Urothelium cell line (cell line): ENCODE data around the gene PHGDH.
A peak's percentile ranks its signal among the peaks of the same experiment; 100 is the strongest.

ENCODE experiments used
- DNase-seq: peaks from one replicate; pipeline ENCODE4 v3.0.0; 2011; ENCODE audit warnings: low spot score, mixed read lengths
- FAIRE-seq: peaks from 2 replicates; lab custom pipeline; 2011; peaks lifted over from hg19 to GRCh38; lab: Jason Lieb, UNC

Gene PHGDH

DNA sequence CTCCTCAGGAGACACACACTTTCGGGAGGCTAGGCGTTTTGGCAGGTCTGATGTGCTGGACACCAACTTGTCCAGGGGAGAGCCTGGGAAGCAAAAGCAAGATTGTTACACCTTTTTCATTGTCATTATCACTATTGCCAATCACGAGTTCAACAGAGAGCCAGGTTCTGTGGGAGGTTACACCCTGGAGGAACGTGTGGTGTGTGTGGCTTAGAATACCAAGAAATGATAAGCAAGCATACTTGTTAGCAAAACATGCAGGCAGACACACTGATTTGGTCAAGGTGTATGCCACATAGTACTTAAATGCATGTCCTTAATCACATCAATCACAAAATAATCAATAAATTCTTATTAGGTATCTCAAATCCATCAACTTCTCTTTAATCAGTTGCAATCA, 40.9 kb downstream of the PHGDH start:
- FAIRE-seq, result peak; percentile 35
- DNase-seq, result no peak

DNA sequence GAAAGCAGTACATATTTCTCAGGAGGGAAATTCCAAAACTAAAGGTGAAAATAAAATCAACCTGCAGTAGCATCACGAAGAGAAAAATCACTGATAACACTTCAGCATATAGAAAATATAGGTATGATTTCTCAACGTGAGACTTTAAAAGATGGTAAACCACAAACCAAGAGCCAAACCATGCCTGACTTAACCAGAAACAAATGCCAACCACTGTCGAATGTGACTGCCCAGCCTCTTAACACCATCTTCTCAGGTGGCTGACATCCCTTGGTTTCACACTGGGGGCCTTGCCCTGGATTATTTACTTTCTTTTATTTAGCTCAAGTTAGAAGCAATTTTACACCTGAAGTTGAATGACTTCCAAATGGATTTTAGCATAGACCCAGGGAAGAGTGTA, 46.9 kb downstream of the PHGDH start:
- DNase-seq (no peak), FAIRE-seq (no peak)

DNA sequence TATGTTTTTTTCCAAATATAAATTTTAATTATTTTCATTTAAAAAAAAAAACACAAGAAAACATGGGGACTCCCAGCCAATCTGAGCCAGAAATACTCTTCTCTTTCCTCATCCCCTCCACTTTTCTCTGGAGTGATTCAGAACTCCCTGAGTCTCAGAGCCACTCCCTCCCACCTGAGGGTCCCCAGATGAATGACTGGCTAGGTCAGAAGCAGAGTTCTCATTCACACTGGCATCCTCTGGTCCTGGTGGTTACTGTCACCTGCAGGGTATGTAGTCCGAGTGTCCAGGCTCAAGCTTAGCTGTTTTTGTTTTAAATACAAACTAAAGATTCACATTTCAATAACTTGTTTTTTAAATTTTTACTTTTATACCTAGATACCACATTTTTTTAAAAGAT, 50.7 kb downstream of the PHGDH start:
- no peak for DNase-seq
- FAIRE-seq, result no peak

DNA sequence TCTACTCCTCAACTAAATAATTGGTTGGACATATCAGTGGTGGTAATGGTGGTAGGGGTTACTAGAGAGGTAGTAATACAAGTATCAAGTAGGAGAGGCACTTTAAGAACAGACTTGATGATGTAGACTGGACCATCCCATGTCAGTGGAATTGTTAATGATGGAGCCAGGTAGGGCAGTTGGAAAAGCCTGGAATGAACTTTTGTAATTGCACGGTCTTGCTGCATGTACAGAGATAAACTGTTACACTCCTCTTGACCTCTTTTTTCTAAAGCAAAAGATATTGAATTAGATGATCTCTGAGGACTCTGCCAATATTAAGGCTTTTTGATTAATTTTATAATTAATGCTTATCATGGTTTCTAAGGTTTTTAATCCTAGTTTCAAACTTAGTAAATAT, 51.2 kb downstream of the PHGDH start:
- DNase-seq (no peak), FAIRE-seq (no peak)

DNA sequence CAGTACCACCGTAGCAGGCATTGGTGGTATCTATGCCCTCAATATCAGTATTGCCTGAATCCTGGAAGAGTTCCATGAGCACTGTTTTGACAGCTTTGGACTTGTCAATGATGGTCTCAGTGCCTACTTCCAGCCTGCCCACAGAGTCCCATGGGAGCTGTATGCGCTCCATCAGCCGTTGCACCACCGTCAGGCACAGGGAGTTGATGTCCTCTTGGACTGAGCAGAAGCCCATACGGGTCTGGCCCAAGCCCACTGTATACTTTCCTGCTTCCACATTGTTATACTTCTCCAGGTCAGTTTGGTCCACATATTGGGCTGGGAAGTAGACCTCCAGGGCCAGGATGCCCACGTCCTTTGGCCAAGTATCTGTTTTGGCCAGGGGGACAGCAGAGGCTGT, 52.5 kb downstream of the PHGDH start:
- DNase-seq (no peak), FAIRE-seq (peak; percentile 77)

DNA sequence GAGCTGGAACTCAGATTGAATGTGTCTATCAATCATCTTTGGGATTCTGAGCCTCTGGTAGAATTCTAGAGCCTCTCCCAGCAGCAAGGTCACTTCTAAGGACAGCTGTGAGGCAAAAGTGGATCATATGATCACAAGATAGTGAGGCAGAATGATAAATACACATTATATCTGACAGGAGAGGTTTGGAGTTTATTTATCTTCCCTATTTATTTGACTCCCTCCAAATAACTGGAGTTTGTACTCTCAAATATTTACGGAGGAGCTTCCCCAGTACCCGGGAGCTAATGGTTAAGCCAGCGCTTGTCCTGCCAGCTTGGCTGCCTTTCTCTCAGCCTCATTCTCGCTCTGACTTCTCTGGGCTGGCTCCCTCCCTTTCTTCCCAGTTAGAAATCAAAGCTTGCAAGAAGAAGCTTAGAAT, 54.6 kb downstream of the PHGDH start:
- DNase-seq, result no peak
- no peak for FAIRE-seq

DNA sequence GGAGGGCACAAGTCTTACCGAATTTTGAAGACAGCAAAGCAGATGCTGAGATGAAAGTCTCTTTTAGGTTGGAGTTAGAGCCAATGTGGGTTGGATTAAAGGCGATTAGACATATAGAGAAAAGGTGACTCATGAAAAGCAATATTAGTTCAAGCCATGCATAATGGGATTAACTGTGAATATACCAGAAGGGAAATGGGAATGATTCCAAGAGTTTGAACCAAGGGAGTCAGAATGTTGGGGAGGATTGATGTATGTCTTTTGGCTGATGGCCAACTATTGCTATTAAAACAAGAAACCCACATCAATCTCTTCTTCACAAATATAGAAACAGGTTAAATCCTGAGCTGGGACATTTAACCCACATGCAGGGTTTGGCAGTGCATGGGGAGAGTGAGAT, 55.8 kb downstream of the PHGDH start:
- no peak for FAIRE-seq
- no peak for DNase-seq

DNA sequence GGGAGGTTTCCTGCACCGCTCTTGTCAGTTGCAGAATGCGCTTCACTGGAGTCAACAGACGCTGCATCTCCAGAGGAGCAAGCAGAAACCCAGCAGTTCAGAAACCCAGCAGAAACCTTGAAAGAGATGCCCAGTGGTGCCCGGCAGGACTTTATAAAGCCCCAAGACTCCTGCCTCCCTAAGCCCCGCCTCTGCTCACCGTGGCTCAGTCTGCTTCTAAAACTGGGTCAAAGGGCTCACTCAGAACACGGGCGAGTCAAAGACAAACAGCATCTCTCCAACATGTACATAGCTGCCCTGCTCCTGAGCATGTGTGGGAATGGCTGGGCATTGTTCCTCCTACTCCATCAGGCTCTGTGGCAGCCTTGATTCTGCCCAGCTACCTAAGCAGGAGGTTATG, 57.0 kb downstream of the PHGDH start, which contains the start of gene HMGCS2:
TSS of gene HMGCS2 (minus strand) at position 128 of the 400 bp plus-strand sequence. CDS start at position 67, 61 bp downstream.
- FAIRE-seq, result peak; percentile 71
- no peak for DNase-seq

DNA sequence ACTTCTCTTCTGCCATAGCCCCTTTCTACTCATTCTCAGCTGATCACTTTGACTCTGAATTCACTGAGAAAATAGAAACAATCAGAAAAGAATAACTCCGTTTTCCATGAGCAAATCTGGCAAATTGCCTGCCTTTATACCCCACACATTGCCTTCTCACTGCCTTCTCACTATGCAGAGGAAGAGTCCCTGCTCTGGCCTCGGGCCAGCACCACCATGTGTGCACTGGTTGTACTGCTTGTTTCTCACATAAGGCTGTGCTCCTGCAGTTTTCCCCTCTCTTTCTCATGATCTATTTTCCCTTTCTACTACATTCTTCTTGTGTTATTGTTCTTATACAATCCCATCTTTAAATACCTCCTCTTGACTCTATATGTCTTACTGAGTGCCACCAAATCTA, 59.3 kb downstream of the PHGDH start:
- no peak for FAIRE-seq
- DNase-seq, result no peak

DNA sequence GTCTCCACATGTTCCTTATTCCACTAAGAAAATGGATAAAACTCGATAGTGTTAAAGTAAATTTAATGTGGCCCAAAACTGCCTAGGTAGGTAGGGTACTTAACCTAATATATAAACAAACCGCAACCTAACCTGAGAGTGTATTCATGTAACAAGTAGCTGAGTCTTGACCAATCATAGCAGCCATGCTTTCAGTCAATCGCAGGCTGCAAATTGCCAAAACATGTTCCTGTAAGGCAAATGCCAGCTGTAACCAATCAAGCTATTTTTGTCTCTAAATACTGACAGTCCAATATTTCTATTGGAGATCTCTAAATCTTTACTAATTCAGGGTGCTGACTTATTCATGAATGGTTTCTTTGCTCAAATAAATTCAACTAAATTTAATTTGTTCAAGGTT, 60.0 kb downstream of the PHGDH start:
- FAIRE-seq, result no peak
- no peak for DNase-seq

DNA sequence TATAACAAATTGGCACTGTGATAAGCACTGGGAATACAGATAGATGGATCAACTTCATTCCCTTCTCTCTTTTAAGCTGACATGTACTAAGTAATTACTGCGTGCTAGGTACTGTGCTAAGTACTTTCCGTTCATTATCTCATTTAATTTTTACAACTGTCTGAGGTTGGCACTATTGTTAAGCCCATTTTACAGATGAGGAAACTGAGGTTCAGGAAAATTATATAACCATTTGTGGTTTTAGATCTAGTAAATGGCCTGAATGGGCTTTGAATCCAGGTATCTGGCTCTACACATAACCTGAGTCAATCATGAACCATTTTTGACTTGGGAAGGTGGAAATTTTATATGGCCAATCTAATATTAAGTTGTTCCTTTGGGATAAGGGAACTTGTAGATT, 60.6 kb downstream of the PHGDH start:
- DNase-seq (no peak), FAIRE-seq (no peak)

DNA sequence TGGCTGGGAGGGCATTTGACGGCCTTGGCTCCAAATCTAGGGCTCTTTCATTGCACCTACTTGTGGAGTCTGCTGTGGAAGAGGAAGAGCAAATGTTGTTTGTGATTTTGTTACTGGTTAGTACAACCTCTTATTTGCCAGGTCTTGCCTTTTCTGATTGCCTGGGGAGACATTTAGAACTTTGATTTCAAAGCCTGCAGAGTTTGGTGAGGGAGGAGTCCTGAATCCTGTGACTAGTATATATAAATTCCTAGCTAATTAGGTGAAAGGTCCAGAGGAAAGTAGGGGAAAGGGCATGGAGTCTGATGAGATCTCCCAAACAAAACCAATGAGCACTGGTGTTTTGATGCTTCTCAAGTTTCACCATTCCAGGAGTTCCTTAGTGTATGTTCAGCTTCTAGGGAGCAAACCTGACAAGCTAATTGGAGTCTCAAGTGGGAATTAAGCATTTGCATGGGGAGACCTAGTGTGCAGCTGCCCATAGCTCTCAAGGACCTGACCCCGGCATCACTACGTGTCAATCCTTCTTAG, 62.0 kb downstream of the PHGDH start:
- DNase-seq (no peak), FAIRE-seq (no peak)

DNA sequence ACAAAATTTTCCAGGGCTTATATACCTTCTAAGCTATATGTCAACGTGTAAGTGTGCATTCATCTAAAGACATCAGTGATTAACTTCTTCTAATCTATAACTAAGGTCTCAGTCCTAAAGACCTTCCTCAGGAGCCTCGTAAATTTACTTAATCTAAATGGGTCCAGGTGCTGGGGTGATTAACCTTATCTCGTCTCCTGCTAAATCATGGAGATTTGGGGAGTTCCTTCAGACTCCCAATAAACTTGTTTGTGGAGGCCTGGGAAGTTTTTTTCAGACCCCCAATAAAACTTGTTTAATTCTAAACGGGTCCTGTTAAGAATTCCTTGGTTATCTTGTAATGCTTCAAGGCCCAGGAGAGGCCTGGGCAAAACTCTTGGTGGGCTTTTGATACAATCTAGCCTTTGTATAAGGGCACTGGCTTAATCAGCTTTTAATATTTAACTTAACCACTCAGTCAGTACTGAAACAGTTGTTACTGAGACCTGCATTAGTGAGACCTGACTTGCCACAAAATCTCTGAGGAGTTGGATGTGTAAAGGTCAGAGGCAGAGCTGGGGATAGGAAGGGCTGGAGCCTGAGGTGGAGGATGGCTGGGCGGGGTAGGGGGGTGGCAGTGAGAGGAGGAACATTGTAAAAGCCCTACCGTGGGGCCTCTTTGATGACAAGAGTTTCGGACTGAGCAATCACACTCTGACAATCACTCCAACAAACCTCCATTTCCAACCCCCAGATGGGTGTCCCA, 63.2 kb downstream of the PHGDH start:
- no peak for FAIRE-seq
- DNase-seq, result no peak

DNA sequence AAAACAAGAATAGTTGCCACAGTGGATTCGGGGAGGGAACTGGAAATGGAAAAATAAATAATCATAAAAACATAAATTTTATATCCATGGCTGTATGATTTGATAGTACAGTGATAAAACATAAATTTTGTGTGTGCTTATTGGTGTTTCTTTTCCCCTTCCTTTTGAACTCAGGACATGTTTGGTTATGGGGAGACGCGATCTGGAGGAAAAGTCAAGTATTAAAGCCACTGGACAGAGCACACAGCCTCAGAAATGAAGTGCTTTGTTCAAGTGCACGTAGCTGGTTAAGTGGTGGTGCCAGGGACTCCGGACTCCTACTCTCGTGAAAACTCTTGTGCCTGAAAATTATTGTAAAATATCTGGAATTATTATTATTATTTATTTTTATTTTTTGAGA, 66.6 kb downstream of the PHGDH start:
- FAIRE-seq, result no peak
- no peak for DNase-seq

DNA sequence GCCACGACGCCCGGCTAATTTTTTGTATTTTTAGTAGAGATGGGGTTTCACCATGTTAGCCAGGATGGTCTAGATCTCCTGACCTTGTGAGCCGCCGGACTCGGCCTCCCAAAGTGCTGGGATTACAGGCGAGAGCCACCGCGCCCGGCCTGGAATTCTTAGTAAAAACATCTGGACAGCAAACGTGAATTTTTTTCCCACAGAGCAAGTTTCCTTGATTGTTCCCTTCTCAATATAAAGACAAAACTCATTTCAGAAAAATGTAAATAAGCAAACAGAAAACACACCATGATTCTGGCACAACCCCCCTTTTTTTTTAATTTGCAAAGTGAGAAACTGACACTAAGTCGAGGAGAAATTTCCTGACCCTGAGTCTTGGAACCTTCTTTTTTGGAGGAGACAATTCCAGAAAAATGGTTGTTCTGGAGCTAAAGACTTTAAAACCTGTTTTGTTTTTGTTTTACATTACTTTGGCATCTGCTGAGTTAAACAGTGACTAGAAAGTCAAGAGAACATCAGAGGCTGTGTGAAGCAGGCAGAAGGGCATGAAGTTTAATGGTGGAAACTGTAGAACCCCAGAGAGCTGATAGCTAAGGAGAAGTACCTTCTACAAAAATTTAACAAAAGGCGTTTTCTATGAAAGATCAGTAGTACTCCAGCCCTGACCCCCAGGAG, 67.3 kb downstream of the PHGDH start:
- FAIRE-seq (no peak), DNase-seq (no peak)

DNA sequence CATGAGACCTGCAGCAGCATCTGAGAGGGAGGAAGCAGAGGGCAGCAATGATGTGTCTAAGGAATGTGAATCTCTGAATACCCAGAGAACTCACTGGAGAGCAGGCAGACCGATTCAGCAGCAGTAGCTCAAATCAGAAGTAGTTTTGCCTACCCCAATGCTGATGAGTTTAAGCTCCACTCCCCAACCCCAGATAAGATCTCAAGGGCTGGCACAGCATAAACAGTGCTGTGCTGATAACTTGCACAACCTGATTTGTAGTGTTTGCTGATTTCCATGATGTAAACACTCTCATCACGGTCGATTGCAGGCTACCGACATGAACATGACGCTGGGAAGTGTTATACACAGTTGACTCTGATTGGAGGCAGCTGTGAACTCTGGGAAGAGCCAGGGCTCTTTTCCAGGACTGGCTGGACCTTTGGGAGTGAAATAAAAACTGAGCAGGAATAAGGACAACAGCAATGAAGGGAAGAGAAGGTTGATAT, 68.2 kb downstream of the PHGDH start:
- DNase-seq, result no peak
- FAIRE-seq, result peak; percentile 73

DNA sequence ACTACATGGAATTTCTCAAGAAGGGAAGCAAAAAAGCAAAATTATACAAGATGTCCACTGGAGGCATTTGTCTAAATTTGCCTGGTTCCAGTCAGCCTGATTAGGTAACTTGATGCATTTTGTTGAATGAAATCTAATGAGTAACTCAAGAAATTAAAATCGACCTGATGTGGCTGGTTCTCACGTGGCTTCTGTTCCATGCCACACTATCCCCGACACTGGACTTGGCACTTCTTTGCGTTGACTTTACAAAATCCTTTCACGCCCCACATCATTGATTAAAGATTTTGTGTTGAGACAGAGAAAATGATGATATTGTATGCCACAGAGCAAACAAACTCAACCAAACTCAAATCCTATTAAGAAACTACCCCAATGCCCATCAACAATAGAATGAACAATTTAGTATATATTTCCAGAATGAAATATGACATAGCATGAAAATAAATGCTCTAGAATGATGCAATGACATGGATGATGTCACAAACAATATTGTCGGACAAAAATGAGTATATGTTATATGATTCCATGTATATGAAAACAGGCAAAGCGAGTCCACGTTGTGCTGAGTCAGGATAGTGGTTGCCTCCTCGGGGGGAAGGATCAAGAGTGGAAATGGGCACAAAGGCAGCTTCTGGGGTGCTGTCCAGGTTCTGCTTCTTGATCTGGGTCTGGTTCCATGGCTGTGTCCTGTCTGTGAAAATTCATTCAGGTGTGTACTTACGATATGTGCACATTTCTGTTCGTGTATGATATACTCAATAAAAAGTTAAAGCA, 69.9 kb downstream of the PHGDH start:
- no peak for DNase-seq

DNA sequence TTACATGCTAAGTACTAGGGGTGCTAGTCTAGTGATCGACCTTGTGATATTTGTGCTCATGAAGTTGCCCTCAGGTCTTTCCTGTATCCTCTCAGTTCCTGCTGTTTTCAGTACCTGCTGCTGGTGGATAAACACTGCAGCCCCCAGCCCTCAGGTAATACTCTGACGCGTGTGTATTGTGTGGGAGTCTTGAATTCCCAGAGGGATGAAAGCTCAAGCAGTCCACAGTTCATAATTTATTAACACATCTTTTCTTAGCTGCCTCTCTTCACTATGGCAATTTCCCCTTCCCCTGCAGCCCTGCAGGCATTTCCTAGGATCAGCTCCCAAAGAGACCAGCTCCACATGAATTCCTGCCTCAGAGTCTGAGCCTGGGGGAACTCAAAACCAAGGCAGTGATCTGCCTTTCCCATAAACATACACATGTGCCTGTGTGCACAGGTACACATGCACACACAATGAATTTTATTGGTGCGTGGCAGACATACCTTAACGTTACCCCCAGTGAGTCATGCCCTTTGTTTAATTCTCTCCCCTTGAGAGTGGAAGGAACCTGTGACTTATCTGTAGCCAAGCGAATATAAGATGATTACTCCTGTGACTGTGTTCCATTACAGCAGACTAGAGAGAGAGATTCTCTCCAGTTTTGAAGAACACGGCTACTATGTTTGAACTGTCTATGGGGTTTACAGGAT, 71.0 kb downstream of the PHGDH start:
- FAIRE-seq, result peak; percentile 77
- DNase-seq, result peak; percentile 49

More for the DNA sequence above, 69.9 kb downstream of the PHGDH start:
- no peak for FAIRE-seq

DNA sequence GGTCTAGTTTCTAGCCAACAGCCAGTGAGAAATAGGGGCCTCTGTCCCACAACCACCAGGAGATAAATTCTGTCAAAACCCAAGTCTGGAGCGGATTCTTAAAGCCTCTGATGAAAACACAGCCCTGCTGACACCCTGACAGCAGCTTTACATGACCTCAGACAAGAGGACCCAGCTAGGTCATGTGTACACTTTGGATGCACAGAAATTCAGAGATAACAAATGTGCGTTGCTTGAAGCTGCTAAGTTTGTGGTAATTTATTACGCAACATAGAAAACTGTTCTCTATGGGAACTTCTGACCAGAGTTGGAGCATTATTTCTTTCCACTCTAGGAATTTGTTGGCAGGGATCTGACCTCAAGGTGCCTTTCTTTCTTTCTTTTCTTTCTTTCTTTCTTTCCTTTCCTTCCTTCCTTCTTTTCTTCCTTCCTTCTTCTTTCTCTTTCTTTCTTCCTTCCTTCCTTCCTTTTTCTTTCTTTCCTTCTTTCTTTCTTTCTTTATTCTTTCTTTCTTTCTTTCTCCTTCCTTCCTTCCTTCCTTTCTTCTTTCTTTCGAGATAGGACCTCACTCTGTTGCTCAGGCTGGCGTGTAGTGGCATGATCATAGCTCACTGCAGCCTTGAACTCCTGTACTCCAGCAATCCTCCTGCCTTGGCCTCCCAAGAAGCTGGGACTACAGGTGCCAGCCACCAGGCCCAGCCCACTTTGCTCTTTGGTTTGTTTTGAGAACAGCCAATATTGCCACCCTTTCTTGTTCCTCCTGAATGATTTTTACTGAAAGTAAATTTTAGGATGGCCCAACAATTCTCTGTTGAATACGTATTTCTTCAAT, 71.8 kb downstream of the PHGDH start:
- DNase-seq (no peak), FAIRE-seq (no peak)
